ENCODE results near the gene TUT4.

DNA sequence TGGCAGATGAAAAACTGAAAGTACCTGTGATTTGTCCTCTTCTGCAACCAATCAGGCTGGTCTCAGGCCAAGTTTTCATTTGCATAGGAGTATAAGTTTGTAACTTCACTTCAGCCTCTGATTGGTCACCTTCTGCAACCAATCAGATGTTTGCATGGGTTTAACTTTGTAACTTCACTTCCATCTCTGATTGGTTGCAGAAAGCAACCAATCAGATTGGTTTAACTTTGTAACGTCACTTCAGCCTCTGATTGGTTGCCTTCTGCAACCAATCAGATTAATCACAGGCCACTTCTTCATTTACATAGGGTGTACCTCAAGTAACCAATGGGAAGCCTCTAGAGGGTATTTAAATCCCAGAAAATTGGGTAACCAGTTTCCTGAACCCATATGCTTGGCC, 18.9 kb upstream of the TUT4 start:
- TF ChIP-seq, protein P1, sequence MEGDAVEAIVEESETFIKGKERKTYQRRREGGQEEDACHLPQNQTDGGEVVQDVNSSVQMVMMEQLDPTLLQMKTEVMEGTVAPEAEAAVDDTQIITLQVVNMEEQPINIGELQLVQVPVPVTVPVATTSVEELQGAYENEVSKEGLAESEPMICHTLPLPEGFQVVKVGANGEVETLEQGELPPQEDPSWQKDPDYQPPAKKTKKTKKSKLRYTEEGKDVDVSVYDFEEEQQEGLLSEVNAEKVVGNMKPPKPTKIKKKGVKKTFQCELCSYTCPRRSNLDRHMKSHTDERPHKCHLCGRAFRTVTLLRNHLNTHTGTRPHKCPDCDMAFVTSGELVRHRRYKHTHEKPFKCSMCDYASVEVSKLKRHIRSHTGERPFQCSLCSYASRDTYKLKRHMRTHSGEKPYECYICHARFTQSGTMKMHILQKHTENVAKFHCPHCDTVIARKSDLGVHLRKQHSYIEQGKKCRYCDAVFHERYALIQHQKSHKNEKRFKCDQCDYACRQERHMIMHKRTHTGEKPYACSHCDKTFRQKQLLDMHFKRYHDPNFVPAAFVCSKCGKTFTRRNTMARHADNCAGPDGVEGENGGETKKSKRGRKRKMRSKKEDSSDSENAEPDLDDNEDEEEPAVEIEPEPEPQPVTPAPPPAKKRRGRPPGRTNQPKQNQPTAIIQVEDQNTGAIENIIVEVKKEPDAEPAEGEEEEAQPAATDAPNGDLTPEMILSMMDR (IDR thresholded peaks at IDR 0.05): no peak
- no peak for TF ChIP-seq EZH2phosphoT487 (IDR thresholded peaks at IDR 0.05)
